Loucy (cell line): ENCODE results near the gene TADA3.

ENCODE experiments used
- CTCF ChIP-seq: fragments of 200-600 bp; sonication (generic); conservative IDR thresholded peaks from 2 replicates; pipeline ENCODE4 v1.5.1; 2014; ENCODE audit warnings: mild to moderate bottlenecking, antibody characterized with exemption, low read length
- EZH2phosphoT487 ChIP-seq: fragments of 200-600 bp; IDR thresholded peaks from 2 replicates; pipeline ENCODE4 v1.6.1; 2018; ENCODE audit warnings: antibody characterized with exemption, mild to moderate bottlenecking, moderate library complexity, borderline replicate concordance

GRCh38 chr3:9732740-9733115 is 59.5 kb downstream of the TADA3 start:
- TF ChIP-seq CTCF (no peak), EZH2phosphoT487 (no peak)
